Urothelium cell line (cell line): ENCODE results near the gene HS6ST2.
A peak's percentile ranks its signal among the peaks of the same experiment; 100 is the strongest.

Source experiments
- DNase-seq: peaks from one replicate; pipeline ENCODE4 v3.0.0; 2011; ENCODE audit warnings: low spot score, mixed read lengths
- FAIRE-seq: peaks from 2 replicates; lab custom pipeline; 2011; peaks lifted over from hg19 to GRCh38; lab: Jason Lieb, UNC

Gene HS6ST2

GRCh38 chrX:132692066-132692465, 266.4 kb downstream of the HS6ST2 start:
- DNase-seq: no peak
- FAIRE-seq: no peak

- no peak for DNase-seq
- FAIRE-seq: no peak
Observed at GRCh38 chrX:132689612-132690563, 268.5 kb downstream of the HS6ST2 start.

GRCh38 chrX:132685276-132685675, 273.2 kb downstream of the HS6ST2 start:
- FAIRE-seq: no peak
- DNase-seq: no peak

GRCh38 chrX:132677233-132677716, 281.2 kb downstream of the HS6ST2 start:
- DNase-seq: no peak
- FAIRE-seq: no peak

GRCh38 chrX:132676561-132677186, 281.8 kb downstream of the HS6ST2 start:
- DNase-seq: no peak

GRCh38 chrX:132676102-132676501, 282.3 kb downstream of the HS6ST2 start:
- FAIRE-seq (no peak), DNase-seq (no peak)

More at GRCh38 chrX:132676561-132677186, 281.8 kb downstream of the HS6ST2 start:
- FAIRE-seq: no peak

GRCh38 chrX:132673331-132673730, 285.1 kb downstream of the HS6ST2 start:
- FAIRE-seq (no peak), DNase-seq (no peak)

GRCh38 chrX:132671229-132671641, 287.2 kb downstream of the HS6ST2 start:
- DNase-seq (peak; percentile 11), FAIRE-seq (no peak)

- no peak for FAIRE-seq
- DNase-seq: no peak
Observed at GRCh38 chrX:132669142-132669541, 289.3 kb downstream of the HS6ST2 start.

- DNase-seq (no peak), FAIRE-seq (no peak)
Observed at GRCh38 chrX:132668178-132668577, 290.3 kb downstream of the HS6ST2 start.

GRCh38 chrX:132665676-132666075, 292.8 kb downstream of the HS6ST2 start:
- FAIRE-seq (no peak), DNase-seq (no peak)

- FAIRE-seq: no peak
Observed at GRCh38 chrX:132664273-132664672, 294.2 kb downstream of the HS6ST2 start.

GRCh38 chrX:132662844-132663243, 295.6 kb downstream of the HS6ST2 start:
- no peak for FAIRE-seq
- DNase-seq: no peak

More at GRCh38 chrX:132664273-132664672, 294.2 kb downstream of the HS6ST2 start:
- no peak for DNase-seq

- FAIRE-seq (no peak), DNase-seq (no peak)
Observed at GRCh38 chrX:132657876-132658275, 300.6 kb downstream of the HS6ST2 start.

- FAIRE-seq: no peak
- no peak for DNase-seq
Observed at GRCh38 chrX:132652871-132653270, 305.6 kb downstream of the HS6ST2 start.

GRCh38 chrX:132651421-132652086, 306.9 kb downstream of the HS6ST2 start:
- peak; percentile 3 for DNase-seq
- FAIRE-seq: no peak

GRCh38 chrX:132648895-132649294, 309.5 kb downstream of the HS6ST2 start:
- no peak for FAIRE-seq
- DNase-seq: no peak

- FAIRE-seq: no peak
Observed at GRCh38 chrX:132639446-132639845, 319.0 kb downstream of the HS6ST2 start.

GRCh38 chrX:132638313-132638712, 320.1 kb downstream of the HS6ST2 start:
- FAIRE-seq: no peak
- DNase-seq: no peak

More at GRCh38 chrX:132639446-132639845, 319.0 kb downstream of the HS6ST2 start:
- DNase-seq: no peak

- DNase-seq: no peak
- no peak for FAIRE-seq
Observed at GRCh38 chrX:132636080-132636479, 322.3 kb downstream of the HS6ST2 start.

GRCh38 chrX:132634521-132634920, 323.9 kb downstream of the HS6ST2 start:
- DNase-seq: no peak
- no peak for FAIRE-seq
